Neural crest cell (in vitro differentiated cells): ENCODE data around the gene AAK1. TPM values are rescaled to one million over a fixed set of nuclear protein-coding genes. Genes with fewer than 3 reads are reported as not detected.
"Not testable (repeated sequence)": the region's sequence is repeated elsewhere in the genome, so short reads cannot be mapped to it uniquely, and the experiment has no call there.

Source experiments
- DNase-seq: peaks from one replicate; pipeline ENCODE4 v3.0.0; 2021; ENCODE audit warnings: low read depth, mixed read lengths, low spot score
- H3K27ac Mint-ChIP-seq: one replicate; pipeline ENCODE4 v1.8.0; 2021; ENCODE audit warnings: mild to moderate bottlenecking, mixed read lengths; ENCODE audit not compliant: unreplicated experiment
- H3K27me3 Mint-ChIP-seq: 2 replicates; pipeline ENCODE4 v1.8.0; 2021; ENCODE audit warnings: low read depth, mild to moderate bottlenecking, mixed read lengths
- H3K36me3 Mint-ChIP-seq: 2 replicates; pipeline ENCODE4 v1.8.0; 2021; ENCODE audit warnings: low read depth, mild to moderate bottlenecking, mixed read lengths
- H3K4me1 Mint-ChIP-seq: 2 replicates; pipeline ENCODE4 v1.8.0; 2021; ENCODE audit warnings: mixed read lengths
- H3K4me3 Mint-ChIP-seq: one replicate; pipeline ENCODE4 v1.8.0; 2021; ENCODE audit warnings: mild to moderate bottlenecking, mixed read lengths
- H3K9me3 Mint-ChIP-seq: 2 replicates; pipeline ENCODE4 v1.8.0; 2021; ENCODE audit warnings: mixed read lengths
- CTCF ChIP-seq: fragments of 200-600 bp; sonication (generic); conservative IDR thresholded peaks from 2 replicates; pipeline ENCODE4 v1.5.0; 2021; ENCODE audit warnings: antibody characterized with exemption, mild to moderate bottlenecking
- total RNA-seq: library from RNA; stranded (reverse); gene quantifications from 2 replicates; pipeline ENCODE4 v1.2.1, GENCODE V29; 2021

Gene AAK1
- total RNA-seq, 1 donor from 2014 or later = 38.8 TPM

GRCh38 chr2:69677914-69678313, 34.4 kb upstream of the AAK1 start:
- Mint-ChIP-seq H3K4me1 (no peaks in the 10 kb centered on the region), H3K9me3 (no peaks in the 10 kb centered on the region), H3K27ac (no peak overlapping the region)

GRCh38 chr2:69676146-69676545, 32.6 kb upstream of the AAK1 start:
- TF ChIP-seq CTCF = no peak
- H3K27me3 Mint-ChIP-seq = peaks cover 3% of the 10 kb centered on the region
- no peak for DNase-seq
- no peaks in the 10 kb centered on the region for H3K4me1 Mint-ChIP-seq
- no peaks in the 10 kb centered on the region for H3K9me3 Mint-ChIP-seq
- no peaks in the 10 kb centered on the region for H3K36me3 Mint-ChIP-seq
- no peak overlapping the region for H3K27ac Mint-ChIP-seq
- H3K4me3 Mint-ChIP-seq = no peak overlapping the region

More at GRCh38 chr2:69677914-69678313, 34.4 kb upstream of the AAK1 start:
- H3K4me3 Mint-ChIP-seq = no peak overlapping the region
- DNase-seq = no peak
- H3K27me3 Mint-ChIP-seq = peaks cover 3% of the 10 kb centered on the region
- no peaks in the 10 kb centered on the region for H3K36me3 Mint-ChIP-seq
- no peak for TF ChIP-seq CTCF

- Mint-ChIP-seq H3K4me3 (no peak overlapping the region), H3K27ac (no peak overlapping the region), H3K27me3 (no peaks in the 10 kb centered on the region), H3K9me3 (peaks cover 3% of the 10 kb centered on the region), H3K4me1 (no peaks in the 10 kb centered on the region), H3K36me3 (no peaks in the 10 kb centered on the region)
- DNase-seq = no peak
- no peak for TF ChIP-seq CTCF
Observed at GRCh38 chr2:69674316-69674670, 30.8 kb upstream of the AAK1 start.

- H3K27ac Mint-ChIP-seq, H3K4me1 Mint-ChIP-seq, H3K36me3 Mint-ChIP-seq, DNase-seq, H3K9me3 Mint-ChIP-seq, H3K4me3 Mint-ChIP-seq, H3K27me3 Mint-ChIP-seq: not testable (repeated sequence)
Observed at GRCh38 chr2:69673098-69673497, 29.6 kb upstream of the AAK1 start.

GRCh38 chr2:69669666-69670065, 26.1 kb upstream of the AAK1 start:
- Mint-ChIP-seq H3K4me1 (no peaks in the 10 kb centered on the region), H3K36me3 (no peaks in the 10 kb centered on the region), H3K27ac (no peak overlapping the region), H3K9me3 (peaks cover 3% of the 10 kb centered on the region), H3K27me3 (no peaks in the 10 kb centered on the region), H3K4me3 (no peak overlapping the region)
- TF ChIP-seq CTCF = no peak
- no peak for DNase-seq

- no peaks in the 10 kb centered on the region for H3K27me3 Mint-ChIP-seq
- DNase-seq = no peak
- no peak overlapping the region for H3K4me3 Mint-ChIP-seq
- no peaks in the 10 kb centered on the region for H3K4me1 Mint-ChIP-seq
- H3K36me3 Mint-ChIP-seq = no peaks in the 10 kb centered on the region
- TF ChIP-seq CTCF = no peak
- H3K27ac Mint-ChIP-seq = no peak overlapping the region
- peaks cover 4% of the 10 kb centered on the region for H3K9me3 Mint-ChIP-seq
Observed at GRCh38 chr2:69668598-69668997, 25.1 kb upstream of the AAK1 start.
